HG02938 (cell line): ENCODE measurements around the gene NISCH.

Experiments
- ATAC-seq: cut with Tn5 transposase; IDR thresholded peaks from one replicate; pipeline ENCODE4 v1.9.1; 2021; ENCODE audit warnings: mild to moderate bottlenecking, moderate library complexity; ENCODE audit not compliant: unreplicated experiment

The NISCH gene

GRCh38 chr3:52455283-52456168, at the start of gene NISCH:
TSS of gene NISCH (plus strand) at chr3:52455604. CDS start at chr3:52455642, 38 bp downstream.
- ATAC-seq: peak; percentile 62

DNA sequence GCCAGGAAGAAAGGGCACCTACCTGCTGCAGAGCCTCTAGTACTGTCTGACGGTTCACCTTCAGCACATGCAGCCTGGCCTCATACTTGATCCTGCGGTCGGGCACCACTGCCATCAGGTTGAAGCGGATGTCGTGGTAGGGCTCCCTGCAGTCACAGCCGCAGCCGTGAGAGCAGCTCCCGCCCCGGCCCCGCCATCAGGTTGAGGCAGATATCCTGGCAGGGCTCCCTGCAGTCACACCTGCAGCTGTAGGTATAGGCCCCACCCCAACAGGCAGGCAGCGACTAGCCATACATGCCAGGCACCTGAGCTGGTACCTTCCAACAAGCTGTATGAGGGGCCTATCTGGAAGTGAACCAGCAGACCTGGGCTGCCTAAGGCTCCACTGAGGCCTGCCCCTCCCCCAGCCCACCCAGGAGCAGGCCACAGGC, 49.2 kb upstream of the NISCH start:
- no peak for ATAC-seq

- ATAC-seq: no peak
Measured at GRCh38 chr3:52406791-52407510, 48.5 kb upstream of the NISCH start.

DNA sequence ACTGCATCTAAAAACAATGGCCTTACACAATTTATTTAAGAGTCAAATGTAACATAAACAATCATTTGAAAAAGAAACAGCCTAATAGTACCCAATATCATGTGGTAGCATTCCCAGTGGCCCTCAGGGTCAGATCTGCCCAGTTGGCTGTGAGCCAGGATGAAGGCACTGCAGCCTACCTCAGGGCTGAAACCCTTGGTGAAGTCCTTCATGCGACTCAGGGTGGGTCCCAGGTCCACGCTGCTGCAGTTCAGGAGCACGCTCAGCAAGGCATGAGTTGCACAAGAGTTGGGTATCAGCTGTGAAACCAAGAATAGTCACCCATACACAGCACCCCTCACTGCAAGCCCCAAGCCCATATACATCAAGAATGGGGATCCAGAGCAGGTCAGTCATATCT, 47.6 kb upstream of the NISCH start:
- no peak for ATAC-seq

- ATAC-seq: no peak
Measured at GRCh38 chr3:52408466-52408865, 46.9 kb upstream of the NISCH start.

- ATAC-seq: no peak
Measured at GRCh38 chr3:52415800-52416199, 39.6 kb upstream of the NISCH start.

- no peak for ATAC-seq
Measured at GRCh38 chr3:52420388-52420787, 35.0 kb upstream of the NISCH start.

DNA sequence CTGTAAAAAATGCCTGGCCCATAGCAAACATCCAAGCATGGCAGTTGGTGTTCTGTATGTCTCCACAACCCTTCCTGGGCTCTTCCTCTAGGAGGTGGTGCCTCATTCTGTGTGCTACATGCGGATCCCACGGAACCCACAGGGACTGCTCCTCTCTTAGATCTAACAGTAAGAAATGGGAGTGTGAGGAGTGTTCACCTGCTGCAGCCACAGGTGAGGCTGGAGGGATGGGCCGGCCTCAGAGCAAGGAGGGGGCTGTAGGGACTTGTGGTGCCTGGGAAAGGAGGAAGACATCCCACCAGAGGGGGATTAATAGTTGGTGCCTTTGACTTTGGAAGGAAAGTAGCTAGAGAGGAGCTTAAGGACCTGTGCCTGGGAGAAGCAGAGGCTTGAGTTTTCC, 32.7 kb upstream of the NISCH start:
- no peak for ATAC-seq

- ATAC-seq: no peak
Measured at GRCh38 chr3:52423173-52423572, 32.2 kb upstream of the NISCH start.

DNA sequence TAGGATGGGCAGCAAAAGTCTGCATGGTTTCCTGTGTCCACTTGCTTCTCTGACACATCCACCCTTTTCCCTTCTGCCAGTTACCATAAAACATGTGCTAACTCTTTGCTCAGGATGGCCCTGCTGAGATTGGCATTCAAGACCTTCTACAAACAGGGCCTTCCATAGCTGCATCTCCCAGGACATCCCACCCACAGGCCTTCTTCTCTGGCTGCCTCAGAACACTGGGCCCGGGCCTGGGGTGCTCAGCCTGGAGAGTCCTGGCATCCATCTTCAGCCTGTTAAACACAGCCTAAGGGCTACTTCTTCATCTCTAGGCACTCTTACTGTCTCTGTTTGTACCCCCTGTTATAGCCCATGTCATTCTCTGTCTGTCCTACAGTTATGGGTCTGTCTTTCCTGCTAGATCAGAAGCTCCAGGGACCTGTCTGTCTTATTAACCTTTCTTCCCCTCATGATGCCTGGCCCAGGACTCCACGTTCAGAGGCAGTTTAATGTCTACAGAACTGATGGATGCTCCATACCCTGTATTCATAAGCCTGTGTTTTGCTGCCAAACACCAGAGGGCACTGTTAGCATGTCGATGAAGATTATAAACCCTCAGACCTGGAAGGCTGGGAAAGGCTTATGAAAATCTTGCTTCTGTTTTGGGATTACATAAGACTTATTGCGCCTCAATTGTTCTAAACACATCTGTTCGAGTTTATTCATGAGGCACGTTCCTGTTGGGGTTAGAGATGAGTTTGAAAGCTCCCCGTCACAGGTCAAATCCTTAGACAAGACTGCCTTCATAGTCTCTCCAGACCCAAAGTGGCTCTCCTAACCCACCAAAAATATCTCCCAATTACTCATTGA, 27.0 kb upstream of the NISCH start:
- no peak for ATAC-seq

GRCh38 chr3:52429031-52429430, 26.4 kb upstream of the NISCH start:
- no peak for ATAC-seq

GRCh38 chr3:52429779-52430415, 25.5 kb upstream of the NISCH start:
- ATAC-seq: no peak

DNA sequence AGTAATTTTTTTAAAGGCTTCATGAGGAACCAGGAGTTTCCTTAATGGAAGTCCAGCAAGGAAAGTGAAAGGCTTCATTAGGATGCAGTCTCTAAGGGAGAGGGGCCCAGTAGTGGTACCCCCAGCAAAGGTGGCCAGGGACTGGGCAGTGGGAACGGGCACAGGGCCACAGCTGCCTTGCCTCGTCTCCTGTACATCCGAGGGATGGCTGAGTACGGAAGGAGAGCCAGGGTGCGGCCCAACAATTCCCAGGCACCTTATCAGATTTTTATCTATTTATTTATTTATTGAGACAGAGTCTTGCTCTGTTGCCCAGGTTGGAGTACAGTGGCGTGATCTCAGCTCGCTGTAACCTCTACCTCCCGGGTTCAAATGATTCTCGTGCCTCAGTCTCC, 25.0 kb upstream of the NISCH start:
- ATAC-seq: no peak

DNA sequence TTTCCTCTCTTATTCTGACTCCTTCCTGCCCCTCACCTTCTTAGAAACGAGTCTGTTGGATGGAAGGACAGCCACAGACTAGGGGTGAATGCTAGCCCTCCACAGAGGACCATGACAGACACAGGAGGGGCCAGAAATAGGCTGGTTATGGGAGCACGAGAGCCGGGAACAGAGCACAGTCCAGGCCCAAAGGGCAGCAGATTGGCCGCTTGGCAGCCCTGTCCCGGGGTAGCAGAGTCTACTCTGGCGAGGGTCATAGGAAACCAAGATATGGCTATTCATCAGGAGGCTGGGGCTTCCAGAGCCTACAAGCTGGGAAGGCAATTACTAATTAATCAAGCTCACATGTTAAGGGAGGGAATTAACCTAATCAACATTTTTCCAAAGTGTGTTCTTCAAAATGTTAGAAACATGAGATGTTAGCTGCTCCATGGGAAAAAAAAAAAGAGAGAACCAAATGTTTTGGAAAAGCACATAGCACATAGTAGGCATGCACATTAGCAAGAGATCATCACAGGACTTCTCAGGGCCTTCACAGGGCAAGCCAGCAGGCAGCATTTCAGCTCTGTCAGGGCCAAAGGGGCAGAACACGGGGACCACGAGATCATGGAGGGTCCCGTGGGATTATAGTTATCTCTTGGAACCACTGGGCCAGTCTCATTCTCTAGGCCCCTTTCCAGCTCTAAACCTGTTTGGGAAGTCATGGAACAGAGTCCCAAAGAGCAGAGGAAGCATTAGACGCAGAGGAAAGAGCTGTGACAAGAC, 23.8 kb upstream of the NISCH start:
- no peak for ATAC-seq

DNA sequence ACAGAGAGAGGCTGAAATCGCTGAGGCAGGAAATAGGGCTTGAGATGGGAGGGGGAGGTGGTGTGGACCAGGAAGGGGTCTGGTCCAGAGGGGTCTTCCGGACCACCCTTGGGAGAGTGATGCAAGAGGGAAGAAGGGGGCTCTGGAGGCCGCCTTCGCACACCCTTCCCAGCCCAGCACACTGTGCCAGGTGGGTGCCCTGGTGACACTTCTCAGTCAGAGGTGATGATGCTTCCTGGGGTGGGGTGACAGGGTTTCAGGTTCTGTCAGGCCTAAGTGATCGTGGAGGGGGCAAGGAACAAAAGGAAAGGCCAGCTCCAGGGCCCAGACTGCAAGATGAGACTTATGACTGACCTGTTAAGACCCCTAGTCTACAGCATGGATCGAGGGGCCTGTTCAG, 23.2 kb upstream of the NISCH start:
- ATAC-seq: no peak

- no peak for ATAC-seq
Measured at GRCh38 chr3:52432691-52433141, 22.7 kb upstream of the NISCH start.

DNA sequence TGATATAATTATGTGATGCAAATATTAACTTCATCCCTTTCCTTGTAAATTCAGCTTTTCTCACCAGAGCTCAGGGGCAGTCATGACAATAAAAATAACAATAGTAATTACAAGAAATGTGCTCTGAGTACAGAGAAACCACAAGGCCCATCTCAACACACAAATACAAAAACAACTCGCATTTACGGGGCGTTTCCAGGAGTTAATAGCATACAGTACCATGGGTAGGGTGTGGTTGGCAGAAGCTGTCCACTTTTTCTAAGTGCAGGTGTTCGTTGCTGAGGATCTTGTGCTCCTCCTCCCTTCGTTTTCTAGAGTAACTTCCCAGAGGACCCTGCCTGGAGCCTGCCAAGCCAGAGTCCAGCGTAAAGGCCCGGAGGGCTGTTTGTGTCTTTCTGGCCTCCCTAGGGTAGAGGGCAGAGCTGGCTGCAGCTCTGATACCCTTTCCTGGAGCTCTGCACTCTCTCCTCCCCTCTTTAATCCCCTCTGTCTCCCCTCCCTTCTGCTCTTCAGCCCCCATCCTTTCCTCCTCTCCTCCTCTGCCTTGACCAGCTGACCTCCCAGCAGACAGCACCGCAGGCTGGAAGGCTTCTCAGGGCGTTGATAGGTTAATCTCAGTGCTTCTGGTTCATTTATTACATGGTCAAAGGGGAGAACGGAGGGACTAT, 21.9 kb upstream of the NISCH start:
- ATAC-seq: no peak

DNA sequence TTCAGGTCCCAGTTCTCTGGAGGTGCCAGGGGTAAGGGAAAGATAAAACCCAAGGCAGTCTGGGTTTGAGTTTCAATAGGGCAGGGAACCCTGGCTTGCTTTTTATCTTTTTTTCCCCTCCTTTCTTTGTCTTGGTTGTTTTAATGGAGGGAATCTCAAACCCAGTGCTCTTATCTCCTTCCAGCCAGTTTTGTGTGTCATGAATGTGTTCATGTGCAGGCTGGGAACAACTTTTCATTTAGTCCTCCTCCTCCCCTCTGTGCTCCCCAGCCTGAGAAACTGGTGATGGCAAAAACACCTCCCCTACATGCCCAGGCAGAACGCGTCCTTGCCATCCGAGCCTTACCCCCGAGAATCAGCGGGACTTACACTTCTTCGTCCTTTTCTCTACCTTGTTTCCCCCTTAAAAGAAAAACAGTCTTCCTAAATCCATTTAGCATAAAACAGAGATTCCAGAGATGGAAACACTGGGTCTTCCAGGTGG, 21.4 kb upstream of the NISCH start:
- ATAC-seq: no peak

DNA sequence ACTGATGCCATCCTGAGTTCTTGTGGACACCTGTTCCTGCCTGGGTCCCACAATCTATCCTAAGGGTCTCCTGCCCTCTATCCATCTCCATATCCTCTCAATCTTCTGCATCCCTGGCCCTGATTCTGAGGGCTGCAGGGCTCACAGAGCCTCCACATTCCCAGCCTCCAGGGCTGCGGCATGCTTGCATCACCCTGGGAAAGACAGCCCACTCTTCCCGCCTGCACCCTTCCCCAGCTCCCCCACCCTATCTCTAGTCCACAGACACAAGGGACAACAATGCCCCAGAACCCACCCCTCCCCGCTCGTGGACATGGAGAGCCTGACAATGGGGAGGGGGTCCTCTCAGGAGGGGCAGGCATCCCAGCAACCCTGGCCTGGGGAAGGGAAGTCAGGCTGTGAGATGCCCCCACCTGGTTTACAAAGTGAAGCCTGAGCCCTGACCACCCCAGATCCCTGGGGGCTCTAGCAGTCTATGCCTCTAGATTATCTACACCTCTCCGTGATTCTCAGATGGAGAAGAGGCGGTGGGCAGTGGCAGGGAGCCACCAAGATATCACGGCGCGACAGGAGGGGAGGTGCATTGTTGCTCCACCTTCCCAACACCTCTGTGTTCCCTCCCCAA, 20.8 kb upstream of the NISCH start:
- no peak for ATAC-seq
